ENCODE measurements around the gene FANCG. TPM values are rescaled to one million over a fixed set of nuclear protein-coding genes. Genes with fewer than 3 reads are reported as not detected.

The FANCG gene
- total RNA-seq, 1 donor, result 10.9 TPM

DNA sequence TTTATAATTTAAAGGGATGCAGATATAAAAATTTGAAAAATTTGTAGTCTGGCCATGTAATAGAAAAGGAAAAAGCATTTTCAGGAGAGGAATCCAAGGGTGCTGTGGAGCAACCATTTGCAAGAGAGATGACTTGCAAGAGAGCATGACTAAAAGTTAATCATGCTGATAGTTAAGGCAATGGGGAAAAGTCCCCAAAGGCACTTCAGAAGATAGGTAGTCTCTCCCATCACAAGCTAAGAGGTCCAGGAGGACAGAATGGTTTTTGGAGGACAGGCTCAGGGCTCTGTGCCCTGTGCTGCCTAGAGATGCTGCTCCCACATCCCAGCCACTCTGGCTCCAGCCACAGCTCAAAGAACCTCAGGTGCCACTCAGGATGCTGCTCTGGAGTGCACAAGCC lies 51.4 kb downstream of the FANCG start:
- peaks cover 16% of the 10 kb centered on the region for H3K4me1 ChIP-seq (ENCODE audit: insufficient read depth, low read length)
- H3K79me2 ChIP-seq (ENCODE audit: insufficient read depth, low read length), result no peaks in the 10 kb centered on the region
- H3K9me3 ChIP-seq (ENCODE audit: low read depth, low read length), result no peaks in the 10 kb centered on the region
- no peak for DNase-seq (ENCODE audit: insufficient read length, low spot score, missing footprints)
- no peak overlapping the region for H2AFZ ChIP-seq (ENCODE audit: low read length)
- H3K4me2 ChIP-seq (ENCODE audit: insufficient read depth, low read length), result no peak overlapping the region
- H3K4me3 ChIP-seq (ENCODE audit: insufficient read depth, low read length), result no peak overlapping the region
- TF ChIP-seq, protein P1, sequence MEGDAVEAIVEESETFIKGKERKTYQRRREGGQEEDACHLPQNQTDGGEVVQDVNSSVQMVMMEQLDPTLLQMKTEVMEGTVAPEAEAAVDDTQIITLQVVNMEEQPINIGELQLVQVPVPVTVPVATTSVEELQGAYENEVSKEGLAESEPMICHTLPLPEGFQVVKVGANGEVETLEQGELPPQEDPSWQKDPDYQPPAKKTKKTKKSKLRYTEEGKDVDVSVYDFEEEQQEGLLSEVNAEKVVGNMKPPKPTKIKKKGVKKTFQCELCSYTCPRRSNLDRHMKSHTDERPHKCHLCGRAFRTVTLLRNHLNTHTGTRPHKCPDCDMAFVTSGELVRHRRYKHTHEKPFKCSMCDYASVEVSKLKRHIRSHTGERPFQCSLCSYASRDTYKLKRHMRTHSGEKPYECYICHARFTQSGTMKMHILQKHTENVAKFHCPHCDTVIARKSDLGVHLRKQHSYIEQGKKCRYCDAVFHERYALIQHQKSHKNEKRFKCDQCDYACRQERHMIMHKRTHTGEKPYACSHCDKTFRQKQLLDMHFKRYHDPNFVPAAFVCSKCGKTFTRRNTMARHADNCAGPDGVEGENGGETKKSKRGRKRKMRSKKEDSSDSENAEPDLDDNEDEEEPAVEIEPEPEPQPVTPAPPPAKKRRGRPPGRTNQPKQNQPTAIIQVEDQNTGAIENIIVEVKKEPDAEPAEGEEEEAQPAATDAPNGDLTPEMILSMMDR (IDR thresholded peaks at IDR 0.05; ENCODE audit: extremely low read depth, low read depth, low read length), result no peak
- no peaks in the 10 kb centered on the region for H4K20me1 ChIP-seq (ENCODE audit: insufficient read depth, low read length)
- H3K27ac ChIP-seq (ENCODE audit: low read depth, low read length), result no peak overlapping the region
- peaks cover 3% of the 10 kb centered on the region for H3K36me3 ChIP-seq (ENCODE audit: insufficient read depth, low read length)
- no peaks in the 10 kb centered on the region for H3K27me3 ChIP-seq (ENCODE audit: insufficient read depth, low read length)

- Histone ChIP-seq H3K27ac (ENCODE audit: low read depth, low read length) (no peak overlapping the region), H3K79me2 (ENCODE audit: insufficient read depth, low read length) (no peaks in the 10 kb centered on the region), H3K9me3 (ENCODE audit: low read depth, low read length) (no peaks in the 10 kb centered on the region)
These were observed 51.9 kb downstream of the FANCG start for GRCh38 chr9:35027860-35028259.

DNA sequence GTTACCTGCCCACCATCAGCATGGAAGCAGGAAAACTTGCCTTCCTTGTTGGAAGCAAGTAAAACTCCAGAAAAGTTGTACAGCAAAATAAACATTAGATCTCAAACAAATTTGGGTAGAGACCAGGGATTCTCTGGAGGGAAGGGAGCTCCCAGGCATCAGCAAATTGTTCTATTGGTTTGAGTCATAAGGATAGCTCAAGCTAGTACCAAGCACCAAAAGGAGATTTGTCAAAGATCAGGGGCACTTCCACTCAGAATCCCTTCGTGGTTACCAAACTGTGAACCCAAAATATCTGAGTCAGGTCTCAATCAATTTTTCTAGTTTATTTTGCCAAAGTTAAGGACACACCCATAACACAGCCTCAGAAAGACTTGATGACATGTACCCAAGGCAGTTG lies 52.4 kb downstream of the FANCG start:
- H3K4me1 ChIP-seq (ENCODE audit: insufficient read depth, low read length), result peaks cover 16% of the 10 kb centered on the region
- no peak overlapping the region for H2AFZ ChIP-seq (ENCODE audit: low read length)
- H3K4me3 ChIP-seq (ENCODE audit: insufficient read depth, low read length), result no peak overlapping the region
- TF ChIP-seq, protein P1 (IDR thresholded peaks at IDR 0.05; ENCODE audit: extremely low read depth, low read depth, low read length), result no peak
- H3K4me2 ChIP-seq (ENCODE audit: insufficient read depth, low read length), result no peak overlapping the region
- H4K20me1 ChIP-seq (ENCODE audit: insufficient read depth, low read length), result no peaks in the 10 kb centered on the region
- H3K36me3 ChIP-seq (ENCODE audit: insufficient read depth, low read length), result peaks cover 6% of the 10 kb centered on the region
- DNase-seq (ENCODE audit: insufficient read length, low spot score, missing footprints), result no peak
- H3K27me3 ChIP-seq (ENCODE audit: insufficient read depth, low read length), result no peaks in the 10 kb centered on the region
- no peaks in the 10 kb centered on the region for H3K9me3 ChIP-seq (ENCODE audit: low read depth, low read length)
- H3K27ac ChIP-seq (ENCODE audit: low read depth, low read length), result no peak overlapping the region
- no peaks in the 10 kb centered on the region for H3K79me2 ChIP-seq (ENCODE audit: insufficient read depth, low read length)

More at GRCh38 chr9:35027860-35028259, 51.9 kb downstream of the FANCG start:
- no peaks in the 10 kb centered on the region for H3K27me3 ChIP-seq (ENCODE audit: insufficient read depth, low read length)
- no peaks in the 10 kb centered on the region for H4K20me1 ChIP-seq (ENCODE audit: insufficient read depth, low read length)
- no peak overlapping the region for H3K4me2 ChIP-seq (ENCODE audit: insufficient read depth, low read length)
- TF ChIP-seq, protein P1 (IDR thresholded peaks at IDR 0.05; ENCODE audit: extremely low read depth, low read depth, low read length), result no peak
- DNase-seq (ENCODE audit: insufficient read length, low spot score, missing footprints), result no peak
- no peak overlapping the region for H3K4me3 ChIP-seq (ENCODE audit: insufficient read depth, low read length)
- H3K4me1 ChIP-seq (ENCODE audit: insufficient read depth, low read length), result peaks cover 16% of the 10 kb centered on the region
- peaks cover 3% of the 10 kb centered on the region for H3K36me3 ChIP-seq (ENCODE audit: insufficient read depth, low read length)
- no peak overlapping the region for H2AFZ ChIP-seq (ENCODE audit: low read length)

- Histone ChIP-seq H3K27ac (ENCODE audit: low read depth, low read length) (peak overlapping the region; percentile 30), H3K79me2 (ENCODE audit: insufficient read depth, low read length) (no peaks in the 10 kb centered on the region), H3K9me3 (ENCODE audit: low read depth, low read length) (no peaks in the 10 kb centered on the region), H3K4me2 (ENCODE audit: insufficient read depth, low read length) (peak overlapping the region; percentile 5), H3K4me1 (ENCODE audit: insufficient read depth, low read length) (peaks cover 16% of the 10 kb centered on the region), H3K27me3 (ENCODE audit: insufficient read depth, low read length) (no peaks in the 10 kb centered on the region), H4K20me1 (ENCODE audit: insufficient read depth, low read length) (no peaks in the 10 kb centered on the region), H3K4me3 (ENCODE audit: insufficient read depth, low read length) (no peak overlapping the region), H2AFZ (ENCODE audit: low read length) (no peak overlapping the region), H3K36me3 (ENCODE audit: insufficient read depth, low read length) (peaks cover 5% of the 10 kb centered on the region)
- DNase-seq (ENCODE audit: insufficient read length, low spot score, missing footprints), result no peak
- TF ChIP-seq, protein P1 (IDR thresholded peaks at IDR 0.05; ENCODE audit: extremely low read depth, low read depth, low read length), result no peak
These were observed 53.1 kb downstream of the FANCG start for GRCh38 chr9:35026671-35027070.

Small RNA genes within 50 kb of the gene (small RNA-seq; reads per million reads assigned to genes)
- gene RN7SL338P, result not detected

Other genes with a start within 250 kb of the FANCG start
- gene PHF24, start 121.7 kb downstream of the FANCG start, total RNA-seq, result under 0.01 TPM in 1 of 2 replicates, not detected in the other
- gene DNAJB5, start 90.2 kb downstream of the FANCG start, total RNA-seq, result 12.7 and 16.5 TPM in 2 replicates
- 241 and 267 TPM in 2 replicates for gene VCP, start 7.3 kb downstream of the FANCG start, total RNA-seq
- 15.0 and 15.9 TPM in 2 replicates for gene PIGO, start 16.6 kb upstream of the FANCG start, total RNA-seq
- gene STOML2, start 23.2 kb upstream of the FANCG start, total RNA-seq, result 130 and 140 TPM in 2 replicates
- gene ATOSB, start 35.9 kb upstream of the FANCG start, total RNA-seq, result 31.1 and 32.1 TPM in 2 replicates
- gene UNC13B, start 82.1 kb upstream of the FANCG start, total RNA-seq, result 24.8 and 25.3 TPM in 2 replicates